Measurements from ENCODE around the gene U2AF1L4. TPM values are rescaled to one million over a fixed set of nuclear protein-coding genes. Genes with fewer than 3 reads are reported as not detected.

Gene U2AF1L4
- total and polyA plus RNA-seq, 10 of the 15 experiments (the other 5 are each of a cell fraction or from before 2014, with no cell fraction given) = 7.9 to 21.6 (median 15.1) TPM

- TF ChIP-seq, protein P1, sequence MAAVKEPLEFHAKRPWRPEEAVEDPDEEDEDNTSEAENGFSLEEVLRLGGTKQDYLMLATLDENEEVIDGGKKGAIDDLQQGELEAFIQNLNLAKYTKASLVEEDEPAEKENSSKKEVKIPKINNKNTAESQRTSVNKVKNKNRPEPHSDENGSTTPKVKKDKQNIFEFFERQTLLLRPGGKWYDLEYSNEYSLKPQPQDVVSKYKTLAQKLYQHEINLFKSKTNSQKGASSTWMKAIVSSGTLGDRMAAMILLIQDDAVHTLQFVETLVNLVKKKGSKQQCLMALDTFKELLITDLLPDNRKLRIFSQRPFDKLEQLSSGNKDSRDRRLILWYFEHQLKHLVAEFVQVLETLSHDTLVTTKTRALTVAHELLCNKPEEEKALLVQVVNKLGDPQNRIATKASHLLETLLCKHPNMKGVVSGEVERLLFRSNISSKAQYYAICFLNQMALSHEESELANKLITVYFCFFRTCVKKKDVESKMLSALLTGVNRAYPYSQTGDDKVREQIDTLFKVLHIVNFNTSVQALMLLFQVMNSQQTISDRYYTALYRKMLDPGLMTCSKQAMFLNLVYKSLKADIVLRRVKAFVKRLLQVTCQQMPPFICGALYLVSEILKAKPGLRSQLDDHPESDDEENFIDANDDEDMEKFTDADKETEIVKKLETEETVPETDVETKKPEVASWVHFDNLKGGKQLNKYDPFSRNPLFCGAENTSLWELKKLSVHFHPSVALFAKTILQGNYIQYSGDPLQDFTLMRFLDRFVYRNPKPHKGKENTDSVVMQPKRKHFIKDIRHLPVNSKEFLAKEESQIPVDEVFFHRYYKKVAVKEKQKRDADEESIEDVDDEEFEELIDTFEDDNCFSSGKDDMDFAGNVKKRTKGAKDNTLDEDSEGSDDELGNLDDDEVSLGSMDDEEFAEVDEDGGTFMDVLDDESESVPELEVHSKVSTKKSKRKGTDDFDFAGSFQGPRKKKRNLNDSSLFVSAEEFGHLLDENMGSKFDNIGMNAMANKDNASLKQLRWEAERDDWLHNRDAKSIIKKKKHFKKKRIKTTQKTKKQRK (IDR thresholded peaks at IDR 0.05; ENCODE audit: low read depth, low read length) = no peak
- TF ChIP-seq KDM1A (IDR thresholded peaks at IDR 0.05; ENCODE audit: borderline replicate concordance) = no peak
- TF ChIP-seq E2F8 (IDR thresholded peaks at IDR 0.05; ENCODE audit: low read depth, partially characterized antibody) = no peak
- no peak for TF ChIP-seq TARDBP (IDR thresholded peaks at IDR 0.05; ENCODE audit: borderline replicate concordance)
- no peak for TF ChIP-seq ZNF24 (IDR thresholded peaks at IDR 0.05)
- no peak for TF ChIP-seq ZBTB4 (CRISPR knock-in tag; IDR thresholded peaks at IDR 0.05)
- TF ChIP-seq SMC3 (IDR thresholded peaks at IDR 0.05; ENCODE audit: borderline replicate concordance, low read length) = no peak
- no peak for TF ChIP-seq GABPA (IDR thresholded peaks at IDR 0.05; ENCODE audit: low read depth)
- no peak for TF ChIP-seq KAT2A (conservative IDR thresholded peaks at IDR 0.05; ENCODE audit: control insufficient read depth, low read depth, low read length)
- no peak for TF ChIP-seq RAD21 (IDR thresholded peaks at IDR 0.05; ENCODE audit: insufficient read depth, low read depth, low read length)
- TF ChIP-seq FOXK2 (IDR thresholded peaks at IDR 0.05) = no peak
- TF ChIP-seq, protein P2, sequence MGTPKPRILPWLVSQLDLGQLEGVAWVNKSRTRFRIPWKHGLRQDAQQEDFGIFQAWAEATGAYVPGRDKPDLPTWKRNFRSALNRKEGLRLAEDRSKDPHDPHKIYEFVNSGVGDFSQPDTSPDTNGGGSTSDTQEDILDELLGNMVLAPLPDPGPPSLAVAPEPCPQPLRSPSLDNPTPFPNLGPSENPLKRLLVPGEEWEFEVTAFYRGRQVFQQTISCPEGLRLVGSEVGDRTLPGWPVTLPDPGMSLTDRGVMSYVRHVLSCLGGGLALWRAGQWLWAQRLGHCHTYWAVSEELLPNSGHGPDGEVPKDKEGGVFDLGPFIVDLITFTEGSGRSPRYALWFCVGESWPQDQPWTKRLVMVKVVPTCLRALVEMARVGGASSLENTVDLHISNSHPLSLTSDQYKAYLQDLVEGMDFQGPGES (IDR thresholded peaks at IDR 0.05) = no peak
- no peak for TF ChIP-seq TAF1 (IDR thresholded peaks at IDR 0.05; ENCODE audit: borderline replicate concordance, low read depth, low read length)
- TF ChIP-seq, protein P3, sequence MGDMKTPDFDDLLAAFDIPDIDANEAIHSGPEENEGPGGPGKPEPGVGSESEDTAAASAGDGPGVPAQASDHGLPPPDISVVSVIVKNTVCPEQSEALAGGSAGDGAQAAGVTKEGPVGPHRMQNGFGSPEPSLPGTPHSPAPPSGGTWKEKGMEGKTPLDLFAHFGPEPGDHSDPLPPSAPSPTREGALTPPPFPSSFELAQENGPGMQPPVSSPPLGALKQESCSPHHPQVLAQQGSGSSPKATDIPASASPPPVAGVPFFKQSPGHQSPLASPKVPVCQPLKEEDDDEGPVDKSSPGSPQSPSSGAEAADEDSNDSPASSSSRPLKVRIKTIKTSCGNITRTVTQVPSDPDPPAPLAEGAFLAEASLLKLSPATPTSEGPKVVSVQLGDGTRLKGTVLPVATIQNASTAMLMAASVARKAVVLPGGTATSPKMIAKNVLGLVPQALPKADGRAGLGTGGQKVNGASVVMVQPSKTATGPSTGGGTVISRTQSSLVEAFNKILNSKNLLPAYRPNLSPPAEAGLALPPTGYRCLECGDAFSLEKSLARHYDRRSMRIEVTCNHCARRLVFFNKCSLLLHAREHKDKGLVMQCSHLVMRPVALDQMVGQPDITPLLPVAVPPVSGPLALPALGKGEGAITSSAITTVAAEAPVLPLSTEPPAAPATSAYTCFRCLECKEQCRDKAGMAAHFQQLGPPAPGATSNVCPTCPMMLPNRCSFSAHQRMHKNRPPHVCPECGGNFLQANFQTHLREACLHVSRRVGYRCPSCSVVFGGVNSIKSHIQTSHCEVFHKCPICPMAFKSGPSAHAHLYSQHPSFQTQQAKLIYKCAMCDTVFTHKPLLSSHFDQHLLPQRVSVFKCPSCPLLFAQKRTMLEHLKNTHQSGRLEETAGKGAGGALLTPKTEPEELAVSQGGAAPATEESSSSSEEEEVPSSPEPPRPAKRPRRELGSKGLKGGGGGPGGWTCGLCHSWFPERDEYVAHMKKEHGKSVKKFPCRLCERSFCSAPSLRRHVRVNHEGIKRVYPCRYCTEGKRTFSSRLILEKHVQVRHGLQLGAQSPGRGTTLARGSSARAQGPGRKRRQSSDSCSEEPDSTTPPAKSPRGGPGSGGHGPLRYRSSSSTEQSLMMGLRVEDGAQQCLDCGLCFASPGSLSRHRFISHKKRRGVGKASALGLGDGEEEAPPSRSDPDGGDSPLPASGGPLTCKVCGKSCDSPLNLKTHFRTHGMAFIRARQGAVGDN (IDR thresholded peaks at IDR 0.05) = peak; percentile 88
Observed at GRCh38 chr19:35715981-35716800, 29.0 kb downstream of the U2AF1L4 start (continued).

All from GM12878 (cell line).